Naive thymus-derived CD4-positive, alpha-beta T cell (primary cell): ENCODE data around the gene PITPNC1. TPM values are rescaled to one million over a fixed set of nuclear protein-coding genes. Genes with fewer than 3 reads are reported as not detected.

ENCODE experiments used
- ATAC-seq: fragments of 150-1000 bp; cut with Tn5 transposase; 2 replicates; pipeline ENCODE4 v1.10.0; 2021; ENCODE audit warnings: mild to moderate bottlenecking, moderate library complexity
- CTCF ChIA-PET: fragments of 350-600 bp; sonication (Branson Sonifier 250); formaldehyde crosslinking; loops from one replicate; lab custom pipeline; 2021; ENCODE audit warnings: antibody characterized with exemption; lab: Charles Lee
- POLR2A ChIA-PET: fragments of 350-600 bp; sonication (Branson Sonifier 250); formaldehyde crosslinking; loops from one replicate; lab custom pipeline; 2021; ENCODE audit warnings: antibody characterized with exemption, inconsistent platforms; lab: Charles Lee
- DNase-seq, 9 donors: peaks; one replicate each; pipeline versions ENCODE4 v3.0.0 to v3.0.0-alpha.2; 2020 to 2022; ENCODE audit warnings: mixed read lengths in 1 of 9
- H3K27ac ChIP-seq: one replicate; pipeline ENCODE4 v1.7.0; 2013; ENCODE audit warnings: mild to moderate bottlenecking, low read depth, low read length, moderate library complexity
- H3K27me3 ChIP-seq, 2 donors: one replicate each; pipeline ENCODE4 v1.7.0; 2013; ENCODE audit warnings: low read length in 2 of 2, mild to moderate bottlenecking in 2 of 2, moderate library complexity in 2 of 2; ENCODE audit not compliant: control insufficient read depth in 2 of 2, insufficient read depth in 2 of 2
- H3K36me3 ChIP-seq, 3 experiments: 1 replicate in 2 of 3; 2 replicates in 1 of 3; pipeline ENCODE4 v1.7.0; 2013; ENCODE audit warnings: low read length in 3 of 3, mild to moderate bottlenecking in 3 of 3, moderate library complexity in 1 of 3; ENCODE audit not compliant: insufficient read depth in 3 of 3, control insufficient read depth in 2 of 3
- H3K4me1 ChIP-seq, 2 donors: one replicate each; pipeline ENCODE4 v1.7.0; 2013; ENCODE audit warnings: low read length in 2 of 2, mild to moderate bottlenecking in 2 of 2, moderate library complexity in 1 of 2; ENCODE audit not compliant: control insufficient read depth in 2 of 2, insufficient read depth in 2 of 2
- H3K4me3 ChIP-seq: 2 replicates; pipeline ENCODE4 v1.7.0; 2013; ENCODE audit warnings: mild to moderate bottlenecking, low read length
- H3K9me3 ChIP-seq, 3 experiments: 1 replicate in 2 of 3; 2 replicates in 1 of 3; pipeline ENCODE4 v1.7.0; 2013; ENCODE audit warnings: low read length in 3 of 3; ENCODE audit not compliant: control insufficient read depth in 2 of 3
- H3K27ac Mint-ChIP-seq, 9 donors: one replicate each; pipeline ENCODE4 v1.8.0; 2020 to 2022; ENCODE audit warnings: mixed read lengths in 9 of 9, mild to moderate bottlenecking in 8 of 9, moderate library complexity in 5 of 9, inconsistent platforms in 2 of 9
- H3K27me3 Mint-ChIP-seq, 5 donors: one replicate each; pipeline ENCODE4 v1.8.0; 2021 to 2022; ENCODE audit warnings: mixed read lengths in 5 of 5, mild to moderate bottlenecking in 1 of 5
- H3K36me3 Mint-ChIP-seq, 5 donors: one replicate each; pipeline ENCODE4 v1.8.0; 2020 to 2022; ENCODE audit warnings: mixed read lengths in 5 of 5, mild to moderate bottlenecking in 3 of 5, inconsistent platforms in 1 of 5
- H3K4me1 Mint-ChIP-seq, 7 donors: one replicate each; pipeline ENCODE4 v1.8.0; 2020 to 2022; ENCODE audit warnings: mixed read lengths in 7 of 7, mild to moderate bottlenecking in 3 of 7, inconsistent platforms in 1 of 7
- H3K4me3 Mint-ChIP-seq, 10 donors: one replicate each; pipeline ENCODE4 v1.8.0; 2020 to 2022; ENCODE audit warnings: mild to moderate bottlenecking in 10 of 10, mixed read lengths in 10 of 10, moderate library complexity in 6 of 10, inconsistent platforms in 2 of 10
- H3K9me3 Mint-ChIP-seq, 11 donors: one replicate each; pipeline ENCODE4 v1.8.0; 2020 to 2022; ENCODE audit warnings: mixed read lengths in 11 of 11, mild to moderate bottlenecking in 4 of 11, inconsistent platforms in 1 of 11, moderate library complexity in 1 of 11
- intact Hi-C, 2 donors: fragments of 100-400 bp; cut with micrococcal nuclease; formaldehyde crosslinking; loops; one replicate each; pipeline ENCODE4 v1.15.1; 2023
- microRNA-seq: library from miRNA; unstranded; fragments of <30 nt; microRNA quantifications from one replicate; pipeline ENCODE4 v1.2.0, GENCODE V29; 2022; ENCODE audit warnings: borderline microRNAs expressed
- polyA plus RNA-seq, 2 donors: library from polyadenylated mRNA; unstranded; fragments of 300-500 nt; fragmentation: Illumina TruSeq; gene quantifications; one replicate each; pipeline ENCODE4 v1.2.3, GENCODE V29; 2021
- total RNA-seq, 6 experiments: library from RNA in 5 of 6; stranded (reverse) in 5 of 6; gene quantifications; 1 replicate in 5 of 6; 2 replicates in 1 of 6; pipeline ENCODE4 v1.2.3 and lab custom pipeline; 2021 to 2026

Gene PITPNC1
- total and polyA plus RNA-seq, 7 experiments from 2014 or later: 53.1 to 148 (median 102) TPM

DNA sequence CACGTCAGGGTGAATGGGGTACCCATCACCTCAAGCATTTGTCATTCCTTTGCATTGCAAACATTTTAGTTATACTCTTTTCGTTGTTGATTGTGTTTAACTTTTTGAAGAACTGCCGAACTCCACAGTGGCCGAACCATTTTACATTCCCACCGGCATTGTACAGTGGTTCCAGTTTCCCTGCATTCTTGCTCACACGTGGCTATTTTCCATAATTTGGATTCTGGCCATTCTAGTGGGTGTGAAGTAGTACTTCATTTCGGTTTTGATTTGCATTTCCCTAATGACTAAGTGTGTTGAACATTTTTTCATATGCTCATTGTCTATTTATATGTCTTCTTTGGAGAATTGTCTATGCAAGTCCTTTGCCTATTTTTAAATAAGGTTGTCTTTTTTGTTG, 353.6 kb downstream of the PITPNC1 start:
- Histone ChIP-seq H3K27ac (no peak overlapping the region), H3K27me3 (no peaks in the 10 kb centered on the region), H3K4me1 (peaks cover 0 to 9% of the 10 kb centered on the region in 2 donors), H3K9me3 (no peaks in the 10 kb centered on the region), H3K36me3 (peaks cover 20 to 76% (median 25%) of the 10 kb centered on the region in 3 experiments), H3K4me3 (no peak overlapping the region)
- ChIA-PET POLR2A (no interaction called here), CTCF (no interaction called here)
- Mint-ChIP-seq H3K27me3 (no peaks in the 10 kb centered on the region), H3K4me3 (no peak overlapping the region), H3K9me3 (no peaks in the 10 kb centered on the region), H3K27ac (peak overlapping the region in 1 of 9 donors; percentile 43), H3K4me1 (peaks cover 10 to 58% (median 55%) of the 10 kb centered on the region in 7 donors), H3K36me3 (peaks cover 20 to 64% (median 48%) of the 10 kb centered on the region in 5 donors)
- intact Hi-C loops: no loop called here
- DNase-seq: no peak
- ATAC-seq: no peak

DNA sequence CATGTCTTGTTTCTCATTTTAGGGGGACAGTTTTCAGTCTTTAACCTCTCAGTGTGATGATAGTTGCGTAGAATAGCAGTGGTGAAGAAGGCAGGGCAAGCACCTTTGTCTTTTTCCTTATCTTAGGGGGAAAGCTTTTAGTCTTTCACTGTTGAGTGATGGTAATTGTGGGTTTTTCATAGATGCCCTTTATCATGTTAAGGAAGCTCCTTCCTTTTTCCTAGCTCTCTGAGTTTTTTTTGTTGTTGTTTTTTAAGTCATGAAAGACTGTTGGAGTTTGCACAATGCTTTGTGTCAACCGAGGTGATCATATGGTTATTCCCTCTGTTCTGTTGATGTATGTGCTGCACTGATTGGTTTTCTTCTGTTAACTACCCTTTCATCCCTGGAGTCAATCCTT, 356.4 kb downstream of the PITPNC1 start:
- peaks cover 24 to 81% (median 37%) of the 10 kb centered on the region in 3 experiments for H3K36me3 ChIP-seq
- ATAC-seq (no peak), DNase-seq (no peak)
- intact Hi-C loops: no loop called here
- ChIA-PET CTCF (no interaction called here), POLR2A (interaction anchor here (0.9 kb wide), 1 partner anchor 72 kb away, joined by 3 read pairs; no protein-coding TSS in a partner anchor)
- no peaks in the 10 kb centered on the region for H3K9me3 Mint-ChIP-seq
- peaks cover 12 to 73% (median 42%) of the 10 kb centered on the region in 5 donors for H3K36me3 Mint-ChIP-seq
- H3K27me3 ChIP-seq: no peaks in the 10 kb centered on the region
- H3K4me3 ChIP-seq: no peak overlapping the region
- peak overlapping the region in 8 of 9 donors; percentile 0 to 69 (median 32) for H3K27ac Mint-ChIP-seq
- H3K4me1 ChIP-seq: no peaks in the 10 kb centered on the region
- H3K27ac ChIP-seq: no peak overlapping the region
- H3K27me3 Mint-ChIP-seq: no peaks in the 10 kb centered on the region
- H3K9me3 ChIP-seq: no peaks in the 10 kb centered on the region
- peak overlapping the region in 5 of 10 donors; percentile 12 to 52 (median 30) for H3K4me3 Mint-ChIP-seq
- H3K4me1 Mint-ChIP-seq: peaks cover 10 to 45% (median 36%) of the 10 kb centered on the region in 7 donors

DNA sequence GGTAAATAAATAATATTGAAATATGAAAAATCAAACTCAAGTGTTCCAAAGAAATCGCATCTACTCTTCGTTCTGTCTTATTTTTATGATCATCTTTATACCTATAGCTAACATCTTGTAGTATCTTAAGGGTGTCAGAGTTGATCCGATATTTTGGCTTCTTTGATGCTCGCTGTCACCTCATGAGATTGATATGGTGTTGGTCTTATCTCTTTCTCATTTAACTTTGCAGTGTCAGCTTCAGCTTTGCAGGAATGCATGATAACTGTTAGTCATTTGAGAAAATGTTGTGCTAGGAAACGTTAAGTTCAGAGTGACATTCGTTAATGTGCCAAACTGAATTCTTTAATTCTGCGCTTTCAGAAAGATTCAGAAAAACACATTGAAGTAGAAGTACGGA, 360.1 kb downstream of the PITPNC1 start:
- intact Hi-C loops: no loop called here

DNA sequence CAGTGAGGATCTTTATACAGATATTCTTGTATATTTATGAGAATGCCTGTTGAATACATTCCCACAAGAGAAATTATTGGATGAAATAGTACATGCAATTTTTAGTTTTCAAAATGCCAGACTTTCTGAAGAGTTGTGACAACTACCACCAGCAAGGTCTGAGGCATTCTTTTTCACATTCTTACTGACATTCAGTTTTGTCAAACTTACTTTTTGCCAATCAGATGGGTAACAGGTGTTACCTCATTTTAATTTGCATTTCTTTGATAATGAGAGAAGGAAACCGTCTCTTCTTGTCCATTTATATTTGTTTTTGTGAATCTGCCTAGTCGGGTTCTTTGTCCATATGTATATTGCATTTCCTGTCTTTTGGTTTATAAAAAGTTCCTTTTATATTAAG, 364.9 kb downstream of the PITPNC1 start:
- Histone ChIP-seq H3K27ac (no peak overlapping the region), H3K36me3 (peaks cover 24 to 85% (median 40%) of the 10 kb centered on the region in 3 experiments), H3K4me1 (no peaks in the 10 kb centered on the region), H3K27me3 (no peaks in the 10 kb centered on the region), H3K4me3 (no peak overlapping the region), H3K9me3 (no peaks in the 10 kb centered on the region)
- CTCF ChIA-PET: no interaction called here
- H3K4me3 Mint-ChIP-seq: no peak overlapping the region
- DNase-seq (no peak), ATAC-seq (no peak)
- no peaks in the 10 kb centered on the region for H3K27me3 Mint-ChIP-seq
- H3K9me3 Mint-ChIP-seq: no peaks in the 10 kb centered on the region
- H3K4me1 Mint-ChIP-seq: peaks cover 0 to 5% (median 0%) of the 10 kb centered on the region in 7 donors
- POLR2A ChIA-PET: no interaction called here
- intact Hi-C loops: no loop called here
- H3K27ac Mint-ChIP-seq: no peak overlapping the region
- peaks cover 4 to 39% (median 10%) of the 10 kb centered on the region in 5 donors for H3K36me3 Mint-ChIP-seq

More for the DNA sequence above, 360.1 kb downstream of the PITPNC1 start:
- no peaks in the 10 kb centered on the region for H3K27me3 ChIP-seq
- no peaks in the 10 kb centered on the region for H3K9me3 ChIP-seq
- H3K36me3 Mint-ChIP-seq: peaks cover 4 to 58% (median 22%) of the 10 kb centered on the region in 5 donors
- H3K4me1 ChIP-seq: no peaks in the 10 kb centered on the region
- H3K27me3 Mint-ChIP-seq: no peaks in the 10 kb centered on the region
- H3K27ac ChIP-seq: no peak overlapping the region
- H3K4me3 ChIP-seq: no peak overlapping the region
- DNase-seq: no peak
- H3K4me3 Mint-ChIP-seq: no peak overlapping the region
- peaks cover 10 to 31% (median 20%) of the 10 kb centered on the region in 7 donors for H3K4me1 Mint-ChIP-seq
- ATAC-seq: no peak
- ChIA-PET CTCF (no interaction called here), POLR2A (no interaction called here)
- H3K36me3 ChIP-seq: peaks cover 35 to 82% (median 43%) of the 10 kb centered on the region in 3 experiments
- no peak overlapping the region for H3K27ac Mint-ChIP-seq
- no peaks in the 10 kb centered on the region for H3K9me3 Mint-ChIP-seq

Small RNA genes within 50 kb of the gene (microRNA-seq; reads per million reads assigned to microRNA genes)
- gene MIR548AA2 (not detected), gene MIR548D2 (not detected)

Other genes starting within 250 kb of the PITPNC1 start
- 100 to 1,000 TPM in 1 of 5 experiments, 10 to 100 TPM in 4; 68.6 to 114 (median 89.3) TPM for gene HELZ, start 132.1 kb upstream of the PITPNC1 start, total RNA-seq
- gene HELZ, start 132.1 kb upstream of the PITPNC1 start, polyA plus RNA-seq: 10 to 100 TPM; 44.8 to 57.6 TPM
- gene PSMD12, start 10.7 kb upstream of the PITPNC1 start, total RNA-seq: 10 to 100 TPM; 35.8 to 54.4 (median 40.5) TPM
- 10 to 100 TPM; 30.4 to 37.1 TPM for gene PSMD12, start 10.7 kb upstream of the PITPNC1 start, polyA plus RNA-seq